Kidney (tissue), 14 donors: Measurements from ENCODE around the gene VSIG8. TPM values are rescaled to one million over a fixed set of nuclear protein-coding genes. Genes with fewer than 3 reads are reported as not detected.
"Not testable (repeated sequence)": the region's sequence is repeated elsewhere in the genome, so short reads cannot be mapped to it uniquely, and the experiment has no call there.

ENCODE experiments used
- DNase-seq, 5 donors: peaks; one replicate each; pipeline ENCODE4 v3.0.0-alpha.2; 2013 to 2020
- FAIRE-seq: peaks from 2 replicates; lab custom pipeline; 2012; peaks lifted over from hg19 to GRCh38; lab: Jason Lieb, UNC
- H3K27ac ChIP-seq, 2 donors: one replicate each; pipeline ENCODE4 v1.7.0; 2013; ENCODE audit warnings: low read depth in 2 of 2, low read length in 2 of 2, inconsistent platforms in 1 of 2
- H3K27me3 ChIP-seq: one replicate; pipeline ENCODE4 v1.7.1; 2013; ENCODE audit warnings: low read length, inconsistent platforms; ENCODE audit not compliant: control insufficient read depth, insufficient read depth
- H3K36me3 ChIP-seq, 3 donors: one replicate each; pipeline versions ENCODE4 v1.7.0 to v1.7.1; 2013; ENCODE audit warnings: low read length in 3 of 3, control low read depth in 1 of 3, inconsistent platforms in 1 of 3; ENCODE audit not compliant: insufficient read depth in 3 of 3, control insufficient read depth in 2 of 3
- H3K4me1 ChIP-seq, 3 donors: one replicate each; pipeline versions ENCODE4 v1.7.0 to v1.7.1; 2013; ENCODE audit warnings: low read length in 3 of 3, inconsistent platforms in 1 of 3, low read depth in 1 of 3; ENCODE audit not compliant: control insufficient read depth in 2 of 3, insufficient read depth in 2 of 3
- H3K4me3 ChIP-seq, 3 donors: one replicate each; pipeline versions ENCODE4 v1.7.0 to v1.8.1; 2013; ENCODE audit warnings: low read length in 3 of 3, control low read depth in 1 of 3, inconsistent platforms in 1 of 3
- H3K9ac ChIP-seq, 3 donors: one replicate each; pipeline versions ENCODE4 v1.7.0 to v1.7.1; 2013; ENCODE audit warnings: low read length in 3 of 3, control low read depth in 1 of 3, inconsistent platforms in 1 of 3
- H3K9me3 ChIP-seq, 3 donors: one replicate each; pipeline versions ENCODE4 v1.7.0 to v1.7.1; 2013; ENCODE audit warnings: low read length in 3 of 3, control low read depth in 1 of 3, inconsistent platforms in 1 of 3; ENCODE audit not compliant: control insufficient read depth in 2 of 3, insufficient read depth in 1 of 3
- intact Hi-C: fragments of 100-400 bp; cut with DNase I; formaldehyde crosslinking; loops from one replicate; pipeline ENCODE4 v1.11.1; 2022
- polyA plus RNA-seq: library from polyadenylated mRNA; stranded (reverse); fragments of 350-450 nt; fragmentation: Illumina TruSeq; extraction: RNeasy Lipid Tissue Mini Kit (QIAGEN cat#74804); gene quantifications from one replicate; pipeline ENCODE4 v1.2.3, GENCODE V29; 2014; ENCODE audit warnings: low read depth, low replicate concordance; ENCODE audit not compliant: insufficient read depth
- total RNA-seq: library from RNA; stranded (reverse); fragmentation: NEBNext Ultra II Directional; extraction: Animal tissue kit (Norgen Biotek cat#: 25700); gene quantifications from one replicate; pipeline ENCODE4 v1.2.1, GENCODE V29; 2021
- TF ChIP-seq, protein P1 (sequence below): IDR thresholded peaks from 3 replicates; pipeline ENCODE4 v1.5.1; 2012; ENCODE audit warnings: mild to moderate bottlenecking, moderate library complexity, borderline replicate concordance; ENCODE audit not compliant: insufficient read depth; ENCODE audit errors: extremely low read depth
- donor health status: control.
- donor health status: control.
- donor health status: control.
- donor health status: control.
- donor health status: control.
- donor health status: DM: yes; HTN: yes; CAD: no.
- donor health status: Normal renal cell carcinoma (clear cell type).

Gene VSIG8
- total and polyA plus RNA-seq, 2 donors from 2014 or later, result 8.1 TPM; not detected in 1

DNA sequence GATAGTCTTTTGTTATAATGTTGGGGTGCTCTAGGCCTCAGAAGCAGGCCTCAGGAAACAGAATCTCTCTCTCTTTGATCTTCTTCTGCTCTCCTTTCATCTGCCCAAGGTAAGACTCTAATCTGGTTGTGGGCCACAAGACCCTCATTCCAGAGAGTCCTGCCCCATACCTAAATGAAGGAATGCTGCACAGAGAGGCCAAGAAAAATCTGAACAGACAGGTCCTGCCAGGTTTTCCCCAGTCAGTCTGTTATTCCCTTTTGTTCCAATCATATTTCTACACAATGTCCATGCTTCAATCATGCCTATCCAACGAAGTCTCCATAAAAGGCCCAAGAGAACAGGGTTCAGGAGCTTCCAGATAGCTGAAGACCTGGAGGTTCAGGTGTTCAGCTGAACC lies 44.5 kb upstream of the VSIG8 start:
- H3K4me3 ChIP-seq, result no peak overlapping the region
- no peaks in the 10 kb centered on the region for H3K9me3 ChIP-seq
- H3K36me3 ChIP-seq, result no peaks in the 10 kb centered on the region
- DNase-seq (no peak), FAIRE-seq (no peak)
- TF ChIP-seq, protein P1, sequence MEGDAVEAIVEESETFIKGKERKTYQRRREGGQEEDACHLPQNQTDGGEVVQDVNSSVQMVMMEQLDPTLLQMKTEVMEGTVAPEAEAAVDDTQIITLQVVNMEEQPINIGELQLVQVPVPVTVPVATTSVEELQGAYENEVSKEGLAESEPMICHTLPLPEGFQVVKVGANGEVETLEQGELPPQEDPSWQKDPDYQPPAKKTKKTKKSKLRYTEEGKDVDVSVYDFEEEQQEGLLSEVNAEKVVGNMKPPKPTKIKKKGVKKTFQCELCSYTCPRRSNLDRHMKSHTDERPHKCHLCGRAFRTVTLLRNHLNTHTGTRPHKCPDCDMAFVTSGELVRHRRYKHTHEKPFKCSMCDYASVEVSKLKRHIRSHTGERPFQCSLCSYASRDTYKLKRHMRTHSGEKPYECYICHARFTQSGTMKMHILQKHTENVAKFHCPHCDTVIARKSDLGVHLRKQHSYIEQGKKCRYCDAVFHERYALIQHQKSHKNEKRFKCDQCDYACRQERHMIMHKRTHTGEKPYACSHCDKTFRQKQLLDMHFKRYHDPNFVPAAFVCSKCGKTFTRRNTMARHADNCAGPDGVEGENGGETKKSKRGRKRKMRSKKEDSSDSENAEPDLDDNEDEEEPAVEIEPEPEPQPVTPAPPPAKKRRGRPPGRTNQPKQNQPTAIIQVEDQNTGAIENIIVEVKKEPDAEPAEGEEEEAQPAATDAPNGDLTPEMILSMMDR, result no peak
- no peak overlapping the region for H3K27ac ChIP-seq
- no peaks in the 10 kb centered on the region for H3K27me3 ChIP-seq
- intact Hi-C loops, result no loop called here
- no peak overlapping the region for H3K9ac ChIP-seq
- peaks cover 0 to 9% (median 0%) of the 10 kb centered on the region in 3 donors for H3K4me1 ChIP-seq

- DNase-seq, FAIRE-seq, intact Hi-C loops, H3K9me3 ChIP-seq, H3K4me3 ChIP-seq, H3K27ac ChIP-seq, H3K9ac ChIP-seq, H3K36me3 ChIP-seq, H3K27me3 ChIP-seq: not testable (repeated sequence)
- peaks cover 0 to 15% (median 5%) of the 10 kb centered on the region in 3 donors for H3K4me1 ChIP-seq
These were observed 41.6 kb upstream of the VSIG8 start for GRCh38 chr1:159904036-159904435.

- TF ChIP-seq, protein P1, result no peak
- H3K9ac ChIP-seq, result no peak overlapping the region
- DNase-seq, result no peak
- no peak for FAIRE-seq
- H3K4me3 ChIP-seq, result no peak overlapping the region
- no peaks in the 10 kb centered on the region for H3K36me3 ChIP-seq
- no peak overlapping the region for H3K27ac ChIP-seq
- no peaks in the 10 kb centered on the region for H3K27me3 ChIP-seq
- intact Hi-C loops, result no loop called here
- peaks cover 0 to 17% (median 5%) of the 10 kb centered on the region in 3 donors for H3K4me1 ChIP-seq
- H3K9me3 ChIP-seq, result no peaks in the 10 kb centered on the region
These were observed 40.1 kb upstream of the VSIG8 start for GRCh38 chr1:159902541-159902940.

- Histone ChIP-seq H3K4me3 (no peak overlapping the region), H3K4me1 (peaks cover 0 to 19% (median 5%) of the 10 kb centered on the region in 3 donors), H3K27me3 (no peaks in the 10 kb centered on the region), H3K27ac (peak overlapping the region in 1 of 2 donors; percentile 55), H3K9me3 (no peaks in the 10 kb centered on the region), H3K9ac (no peak overlapping the region), H3K36me3 (no peaks in the 10 kb centered on the region)
- intact Hi-C loops, result no loop called here
- TF ChIP-seq, protein P1, result no peak
- FAIRE-seq (no peak), DNase-seq (no peak)
These were observed 38.4 kb upstream of the VSIG8 start for GRCh38 chr1:159900755-159901360.
